Keratinocyte (primary cell): Measurements from ENCODE around the gene ALDH1L1. TPM values are rescaled to one million over a fixed set of nuclear protein-coding genes. Genes with fewer than 3 reads are reported as not detected.

Source experiments
- DNase-seq: peaks from one replicate; pipeline ENCODE4 v3.0.0-alpha.2; 2011; ENCODE audit warnings: low read depth, missing footprints, low spot score
- FAIRE-seq: peaks from 2 replicates; lab custom pipeline; 2011; peaks lifted over from hg19 to GRCh38; lab: Jason Lieb, UNC
- H2AFZ ChIP-seq: 2 replicates; pipeline ENCODE4 v1.6.0; 2012; ENCODE audit warnings: low read length, control low read depth, inconsistent platforms; ENCODE audit not compliant: control insufficient read depth
- H3K27ac ChIP-seq: 2 replicates; pipeline ENCODE4 v1.5.1; 2011; ENCODE audit warnings: low read length; ENCODE audit not compliant: control insufficient read depth, insufficient read depth
- H3K27me3 ChIP-seq: 3 replicates; pipeline ENCODE4 v1.6.0; 2011; ENCODE audit warnings: low read length; ENCODE audit not compliant: control insufficient read depth, insufficient read depth; ENCODE audit errors: extremely low read depth
- H3K36me3 ChIP-seq, 2 experiments: 2 replicates in 1 of 2; 3 replicates in 1 of 2; pipeline ENCODE4 v1.5.1; 2011; ENCODE audit warnings: low read length in 2 of 2, mild to moderate bottlenecking in 1 of 2; ENCODE audit not compliant: control insufficient read depth in 2 of 2, insufficient read depth in 2 of 2; ENCODE audit errors: extremely low read depth in 1 of 2
- H3K4me1 ChIP-seq: 3 replicates; pipeline ENCODE4 v1.5.1; 2011; ENCODE audit warnings: low read length; ENCODE audit not compliant: control insufficient read depth, insufficient read depth; ENCODE audit errors: extremely low read depth
- H3K4me2 ChIP-seq: 3 replicates; pipeline ENCODE4 v1.6.0; 2011; ENCODE audit warnings: low read depth, low read length; ENCODE audit not compliant: control insufficient read depth, insufficient read depth; ENCODE audit errors: extremely low read depth
- H3K4me3 ChIP-seq, 3 experiments: fragments of 200-600 bp in 1 of 3; sonication (generic) in 1 of 3; 2 replicates in 2 of 3; 3 replicates in 1 of 3; pipeline ENCODE4 v1.5.1; 2011 to 2016; ENCODE audit warnings: low read length in 3 of 3, mild to moderate bottlenecking in 3 of 3, control low read depth in 2 of 3, inconsistent platforms in 1 of 3, low read depth in 1 of 3, mixed read lengths in 1 of 3, mixed run types in 1 of 3, moderate library complexity in 1 of 3; ENCODE audit not compliant: control insufficient read depth in 2 of 3, insufficient read depth in 2 of 3; ENCODE audit errors: extremely low read depth in 1 of 3
- H3K79me2 ChIP-seq: 2 replicates; pipeline ENCODE4 v1.6.0; 2012; ENCODE audit warnings: low read length; ENCODE audit not compliant: control insufficient read depth, insufficient read depth
- H3K9ac ChIP-seq: 3 replicates; pipeline ENCODE4 v1.6.0; 2011; ENCODE audit warnings: low read length; ENCODE audit not compliant: control insufficient read depth, insufficient read depth; ENCODE audit errors: extremely low read depth
- H3K9me1 ChIP-seq: 3 replicates; pipeline ENCODE4 v1.6.0; 2011; ENCODE audit warnings: low read length; ENCODE audit not compliant: control insufficient read depth, insufficient read depth; ENCODE audit errors: extremely low read depth
- H3K9me3 ChIP-seq: 2 replicates; pipeline ENCODE4 v1.5.1; 2012; ENCODE audit warnings: low read depth, low read length; ENCODE audit not compliant: control insufficient read depth
- H4K20me1 ChIP-seq: 3 replicates; pipeline ENCODE4 v1.6.0; 2011; ENCODE audit warnings: low read length; ENCODE audit not compliant: control insufficient read depth, insufficient read depth; ENCODE audit errors: extremely low read depth
- EZH2 ChIP-seq: IDR thresholded peaks from one replicate; pipeline ENCODE4 v1.6.1; 2012; ENCODE audit warnings: inconsistent platforms, mild to moderate bottlenecking, low read length, moderate library complexity
- dilution Hi-C: fragments of 300-500 bp; cut with MboI; formaldehyde crosslinking; loops from one replicate; pipeline ENCODE4 v1.7.0; 2020; ENCODE audit warnings: low sequenced_read_pairs; ENCODE audit not compliant: extremely low pct_ligation_motif_present
- polyA plus RNA-seq, 5 experiments: library from polyadenylated mRNA; depleted of rRNA in 3 of 5; stranded (reverse) in 3 of 5; stranded (forward) in 1 of 5; unstranded in 1 of 5; fragments of >200 nt; gene quantifications; 1 replicate in 1 of 5; 2 replicates in 3 of 5; 3 replicates in 1 of 5; pipeline versions ENCODE4 v1.2.1 to v1.2.3, GENCODE V29; 2011 to 2012; ENCODE audit warnings: missing spikeins in 2 of 5, low read depth in 1 of 5, low replicate concordance in 1 of 5
- TF ChIP-seq, protein P1 (sequence below), 3 experiments: IDR thresholded peaks in 1 of 3; conservative IDR thresholded peaks in 1 of 3; optimal IDR thresholded peaks in 1 of 3; 2 replicates in 2 of 3; 3 replicates in 1 of 3; pipeline versions ENCODE3 to v1.5.1; 2011; ENCODE audit warnings: low read length in 3 of 3, mild to moderate bottlenecking in 3 of 3, moderate library complexity in 2 of 3, control low read depth in 1 of 3, inconsistent platforms in 1 of 3; ENCODE audit not compliant: insufficient read depth in 2 of 3; ENCODE audit errors: extremely low read depth in 1 of 3

The ALDH1L1 gene
- polyA plus RNA-seq, 1 donor (not counting 4 experiments of a cell fraction or from before 2014, with no cell fraction given), result 0.35 TPM

DNA sequence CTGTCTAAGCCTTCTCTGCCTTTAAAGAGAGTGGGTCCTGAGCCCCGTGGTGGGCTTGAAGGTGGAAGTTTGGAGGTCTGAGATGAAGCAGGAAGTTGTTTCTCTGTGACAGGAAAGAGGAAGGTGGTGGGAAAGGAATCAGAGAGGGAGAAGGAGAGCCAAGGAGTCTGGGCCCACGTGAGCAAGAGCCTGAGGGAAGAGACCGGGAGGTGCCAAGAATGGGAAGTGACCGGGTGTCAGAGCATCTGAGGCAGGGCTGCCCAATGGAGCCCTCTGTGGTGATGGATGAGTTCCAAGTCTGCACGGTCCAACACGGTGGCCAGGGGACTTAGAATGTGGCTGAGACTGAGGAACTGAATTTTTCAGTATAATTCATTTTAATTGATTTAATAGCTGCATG is 24.6 kb downstream of the ALDH1L1 start:
- H3K79me2 ChIP-seq, result no peaks in the 10 kb centered on the region
- H3K9ac ChIP-seq, result no peak overlapping the region
- no peak overlapping the region for H3K27ac ChIP-seq
- H3K27me3 ChIP-seq, result peaks cover 5% of the 10 kb centered on the region
- no peak overlapping the region for H3K4me2 ChIP-seq
- no peaks in the 10 kb centered on the region for H3K4me1 ChIP-seq
- no peaks in the 10 kb centered on the region for H3K36me3 ChIP-seq
- no peak overlapping the region for H3K4me3 ChIP-seq
- no peaks in the 10 kb centered on the region for H3K9me1 ChIP-seq
- H4K20me1 ChIP-seq, result no peaks in the 10 kb centered on the region
- FAIRE-seq (no peak), DNase-seq (no peak)
- H2AFZ ChIP-seq, result no peak overlapping the region
- TF ChIP-seq EZH2, result no peak
- TF ChIP-seq, protein P1, sequence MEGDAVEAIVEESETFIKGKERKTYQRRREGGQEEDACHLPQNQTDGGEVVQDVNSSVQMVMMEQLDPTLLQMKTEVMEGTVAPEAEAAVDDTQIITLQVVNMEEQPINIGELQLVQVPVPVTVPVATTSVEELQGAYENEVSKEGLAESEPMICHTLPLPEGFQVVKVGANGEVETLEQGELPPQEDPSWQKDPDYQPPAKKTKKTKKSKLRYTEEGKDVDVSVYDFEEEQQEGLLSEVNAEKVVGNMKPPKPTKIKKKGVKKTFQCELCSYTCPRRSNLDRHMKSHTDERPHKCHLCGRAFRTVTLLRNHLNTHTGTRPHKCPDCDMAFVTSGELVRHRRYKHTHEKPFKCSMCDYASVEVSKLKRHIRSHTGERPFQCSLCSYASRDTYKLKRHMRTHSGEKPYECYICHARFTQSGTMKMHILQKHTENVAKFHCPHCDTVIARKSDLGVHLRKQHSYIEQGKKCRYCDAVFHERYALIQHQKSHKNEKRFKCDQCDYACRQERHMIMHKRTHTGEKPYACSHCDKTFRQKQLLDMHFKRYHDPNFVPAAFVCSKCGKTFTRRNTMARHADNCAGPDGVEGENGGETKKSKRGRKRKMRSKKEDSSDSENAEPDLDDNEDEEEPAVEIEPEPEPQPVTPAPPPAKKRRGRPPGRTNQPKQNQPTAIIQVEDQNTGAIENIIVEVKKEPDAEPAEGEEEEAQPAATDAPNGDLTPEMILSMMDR (optimal IDR thresholded peaks at IDR 0.05 in 1 of 3, IDR thresholded peaks at IDR 0.05 in 1 of 3, conservative IDR thresholded peaks at IDR 0.05 in 1 of 3; ENCODE audit: extremely low read depth in 1 of 3, insufficient read depth in 2 of 3, low read length in 3 of 3), result no peak
- dilution Hi-C loops, result no loop called here
- H3K9me3 ChIP-seq, result no peaks in the 10 kb centered on the region

DNA sequence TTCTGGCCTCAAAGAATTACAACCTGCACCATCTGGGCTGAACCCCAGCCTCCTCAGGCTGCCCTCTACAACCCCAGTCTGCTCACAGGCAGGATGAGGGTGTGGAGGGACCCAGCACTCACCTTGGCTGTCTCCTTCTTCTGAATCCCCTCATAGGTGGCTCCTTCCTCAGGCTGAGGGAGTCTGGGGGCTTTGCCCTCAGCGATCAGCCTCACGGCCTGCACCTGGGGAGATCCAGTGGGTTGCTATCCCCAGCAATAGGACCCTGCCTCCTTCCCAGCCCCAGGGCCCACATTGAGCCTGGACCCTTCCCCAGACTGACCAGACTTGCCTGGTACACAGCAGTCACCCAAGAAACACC is 25.1 kb downstream of the ALDH1L1 start:
- Histone ChIP-seq H3K27ac (no peak overlapping the region), H3K9me3 (no peaks in the 10 kb centered on the region), H3K36me3 (no peaks in the 10 kb centered on the region), H3K4me1 (no peaks in the 10 kb centered on the region), H2AFZ (no peak overlapping the region), H3K4me2 (no peak overlapping the region), H3K27me3 (peaks cover 5% of the 10 kb centered on the region), H3K9me1 (no peaks in the 10 kb centered on the region), H3K79me2 (no peaks in the 10 kb centered on the region), H3K4me3 (no peak overlapping the region), H3K9ac (no peak overlapping the region), H4K20me1 (no peaks in the 10 kb centered on the region)
- no peak for TF ChIP-seq EZH2
- TF ChIP-seq, protein P1 (optimal IDR thresholded peaks at IDR 0.05 in 1 of 3, IDR thresholded peaks at IDR 0.05 in 1 of 3, conservative IDR thresholded peaks at IDR 0.05 in 1 of 3; ENCODE audit: extremely low read depth in 1 of 3, insufficient read depth in 2 of 3, low read length in 3 of 3), result no peak
- dilution Hi-C loops, result no loop called here
- FAIRE-seq, result no peak
- DNase-seq, result no peak
